ENCODE data around the gene ARHGEF16.

ARHGEF16 gene

DNA sequence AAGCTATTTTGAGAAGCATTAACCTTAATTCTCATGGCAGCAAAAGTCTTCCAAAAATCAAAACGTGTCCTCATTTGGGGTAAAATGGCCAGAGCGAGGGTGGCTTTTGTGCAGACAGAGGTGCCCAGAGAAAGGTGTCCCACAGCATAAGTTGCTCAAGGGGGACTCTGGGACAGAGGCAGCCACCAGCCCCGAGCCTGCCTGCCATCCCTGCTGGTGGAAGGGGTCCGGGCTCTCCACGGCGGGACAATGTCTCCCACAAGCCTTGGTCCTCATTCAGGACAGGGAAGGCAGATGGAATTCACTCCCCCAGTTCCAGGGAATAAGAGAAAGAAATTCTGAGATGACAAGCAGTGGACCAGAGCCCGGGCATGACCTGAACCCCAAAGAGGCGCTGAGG is 12.6 kb upstream of the ARHGEF16 start:
- TF ChIP-seq CTCF (IDR thresholded peaks at IDR 0.05; ENCODE audit: insufficient read depth, low read depth, low read length, missing control alignments), result no peak
- DNase-seq (ENCODE audit: low read depth), result no peak
- H3K4me3 ChIP-seq (ENCODE audit: low read depth, low read length), result no peak overlapping the region

GRCh38 chr1:3442331-3442730 is 12.1 kb upstream of the ARHGEF16 start:
- TF ChIP-seq CTCF (IDR thresholded peaks at IDR 0.05; ENCODE audit: insufficient read depth, low read depth, low read length, missing control alignments), result no peak
- DNase-seq (ENCODE audit: low read depth), result no peak
- H3K4me3 ChIP-seq (ENCODE audit: low read depth, low read length), result no peak overlapping the region

- no peak overlapping the region for H3K4me3 ChIP-seq (ENCODE audit: low read depth, low read length)
- no peak for DNase-seq (ENCODE audit: low read depth)
- TF ChIP-seq CTCF (IDR thresholded peaks at IDR 0.05; ENCODE audit: insufficient read depth, low read depth, low read length, missing control alignments), result no peak
Observed at GRCh38 chr1:3442901-3443300, 11.6 kb upstream of the ARHGEF16 start.

GRCh38 chr1:3443807-3444206 is 10.7 kb upstream of the ARHGEF16 start:
- DNase-seq (ENCODE audit: low read depth), result no peak
- H3K4me3 ChIP-seq (ENCODE audit: low read depth, low read length), result no peak overlapping the region
- TF ChIP-seq CTCF (IDR thresholded peaks at IDR 0.05; ENCODE audit: insufficient read depth, low read depth, low read length, missing control alignments), result no peak

- no peak for DNase-seq (ENCODE audit: low read depth)
- no peak for TF ChIP-seq CTCF (IDR thresholded peaks at IDR 0.05; ENCODE audit: insufficient read depth, low read depth, low read length, missing control alignments)
- no peak overlapping the region for H3K4me3 ChIP-seq (ENCODE audit: low read depth, low read length)
Observed at GRCh38 chr1:3444298-3444697, 10.2 kb upstream of the ARHGEF16 start.

- TF ChIP-seq CTCF (IDR thresholded peaks at IDR 0.05; ENCODE audit: insufficient read depth, low read depth, low read length, missing control alignments), result no peak
- H3K4me3 ChIP-seq (ENCODE audit: low read depth, low read length), result no peak overlapping the region
- no peak for DNase-seq (ENCODE audit: low read depth)
Observed at GRCh38 chr1:3444736-3445135, 9.7 kb upstream of the ARHGEF16 start.

GRCh38 chr1:3450202-3450863 is 4.1 kb upstream of the ARHGEF16 start:
- TF ChIP-seq CTCF (IDR thresholded peaks at IDR 0.05; ENCODE audit: insufficient read depth, low read depth, low read length, missing control alignments), result no peak
- H3K4me3 ChIP-seq (ENCODE audit: low read depth, low read length), result no peak overlapping the region
- DNase-seq (ENCODE audit: low read depth), result no peak
